Thoracic aorta endothelial cell (primary cell): ENCODE results near the gene ARL9. TPM values are rescaled to one million over a fixed set of nuclear protein-coding genes. Genes with fewer than 3 reads are reported as not detected.

Source experiments
- total RNA-seq: library from RNA; depleted of rRNA; stranded (reverse); fragments of >200 nt; gene quantifications from 2 replicates; pipeline ENCODE4 v1.2.3, GENCODE V29; 2012

ARL9 gene, protein sequence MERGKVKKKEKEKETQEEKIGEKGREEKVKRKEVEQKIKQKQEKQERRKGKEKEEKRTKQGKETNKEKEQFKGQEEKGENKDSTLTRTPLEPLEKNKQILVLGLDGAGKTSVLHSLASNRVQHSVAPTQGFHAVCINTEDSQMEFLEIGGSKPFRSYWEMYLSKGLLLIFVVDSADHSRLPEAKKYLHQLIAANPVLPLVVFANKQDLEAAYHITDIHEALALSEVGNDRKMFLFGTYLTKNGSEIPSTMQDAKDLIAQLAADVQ
- total RNA-seq, result 0.14 TPM in 1 of 2 replicates, not detected in the other

DNA sequence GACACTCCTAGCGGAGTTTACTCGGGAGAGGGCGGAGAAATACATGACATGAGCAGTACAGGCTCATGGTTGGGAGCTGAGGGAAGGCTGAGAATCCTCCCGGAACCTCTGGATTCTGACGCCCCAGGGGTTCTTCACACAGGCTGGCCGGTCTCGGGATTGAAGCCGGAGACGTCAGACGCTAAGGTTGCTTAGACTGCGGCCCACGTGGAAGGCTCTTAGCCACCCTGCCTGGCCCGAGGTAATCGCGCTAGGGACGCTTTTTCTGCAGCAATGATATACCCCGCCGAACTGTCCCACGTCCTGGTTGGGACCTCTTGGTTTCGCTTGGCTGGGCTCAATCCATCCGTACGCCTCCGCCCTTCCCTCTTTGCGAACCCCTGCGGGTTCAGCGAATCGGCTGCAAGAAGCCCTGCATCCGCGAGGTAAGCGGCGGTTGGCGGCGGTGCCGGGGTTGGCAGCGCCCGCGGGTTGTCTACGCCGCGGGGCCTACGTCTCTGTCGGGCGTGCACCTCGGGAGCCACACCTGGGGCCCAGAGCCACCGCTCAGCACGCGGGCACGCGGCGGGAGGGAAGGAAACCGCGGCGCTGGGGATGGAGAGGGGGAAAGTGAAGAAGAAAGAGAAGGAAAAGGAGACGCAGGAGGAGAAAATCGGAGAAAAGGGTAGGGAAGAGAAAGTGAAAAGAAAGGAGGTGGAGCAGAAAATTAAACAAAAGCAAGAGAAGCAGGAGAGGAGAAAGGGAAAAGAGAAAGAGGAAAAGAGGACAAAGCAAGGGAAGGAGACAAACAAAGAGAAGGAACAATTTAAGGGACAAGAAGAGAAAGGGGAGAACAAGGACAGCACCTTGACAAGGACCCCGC, at the start of gene ARL9:
Gene ARL9 (plus strand): TSS at position 523 of the 862 bp plus-strand sequence. CDS start 72 bp downstream, at position 595.

GRCh38 chr4:56467284-56468096, 38.1 kb upstream of the ARL9 start, which contains the start of gene SRP72:
TSS of gene SRP72 (plus strand) at chr4:56467617. CDS start at chr4:56467636, 19 bp downstream.

Other genes with a start within 250 kb of the ARL9 start
- 16.2 and 20.3 TPM in 2 replicates for gene AASDH, start 118.3 kb upstream of the ARL9 start, total RNA-seq
- 33.2 and 37.1 TPM in 2 replicates for gene PPAT, start 70.2 kb upstream of the ARL9 start, total RNA-seq
- gene PAICS, start 69.5 kb upstream of the ARL9 start, total RNA-seq, result 116 and 170 TPM in 2 replicates
- gene SRP72, start 38.2 kb upstream of the ARL9 start, total RNA-seq, result 138 and 161 TPM in 2 replicates
- 19.6 TPM in 1 of 2 replicates, not detected in the other for gene HOPX, start 175.5 kb downstream of the ARL9 start, total RNA-seq